Mucosa of stomach (tissue), 1 donor: ENCODE results near the gene LYRM4.

Experiments used
- H3K27me3 ChIP-seq: one replicate; pipeline ENCODE4 v1.7.0; 2013; ENCODE audit warnings: mild to moderate bottlenecking, low read length; ENCODE audit not compliant: control insufficient read depth, insufficient read depth
- H3K36me3 ChIP-seq: one replicate; pipeline ENCODE4 v1.7.0; 2013; ENCODE audit warnings: low read length; ENCODE audit not compliant: control insufficient read depth, insufficient read depth
- H3K4me1 ChIP-seq: one replicate; pipeline ENCODE4 v1.7.0; 2013; ENCODE audit warnings: mild to moderate bottlenecking, low read length; ENCODE audit not compliant: control insufficient read depth, insufficient read depth
- H3K4me3 ChIP-seq: one replicate; pipeline ENCODE4 v1.7.0; 2013; ENCODE audit warnings: low read length
- H3K9ac ChIP-seq: one replicate; pipeline ENCODE4 v1.7.0; 2013; ENCODE audit warnings: mild to moderate bottlenecking, low read length, moderate library complexity
- H3K9me3 ChIP-seq: one replicate; pipeline ENCODE4 v1.7.0; 2013; ENCODE audit warnings: mild to moderate bottlenecking, low read length, moderate library complexity; ENCODE audit not compliant: control insufficient read depth
- donor health status: Pancreatic carcinoma.

LYRM4 gene

DNA sequence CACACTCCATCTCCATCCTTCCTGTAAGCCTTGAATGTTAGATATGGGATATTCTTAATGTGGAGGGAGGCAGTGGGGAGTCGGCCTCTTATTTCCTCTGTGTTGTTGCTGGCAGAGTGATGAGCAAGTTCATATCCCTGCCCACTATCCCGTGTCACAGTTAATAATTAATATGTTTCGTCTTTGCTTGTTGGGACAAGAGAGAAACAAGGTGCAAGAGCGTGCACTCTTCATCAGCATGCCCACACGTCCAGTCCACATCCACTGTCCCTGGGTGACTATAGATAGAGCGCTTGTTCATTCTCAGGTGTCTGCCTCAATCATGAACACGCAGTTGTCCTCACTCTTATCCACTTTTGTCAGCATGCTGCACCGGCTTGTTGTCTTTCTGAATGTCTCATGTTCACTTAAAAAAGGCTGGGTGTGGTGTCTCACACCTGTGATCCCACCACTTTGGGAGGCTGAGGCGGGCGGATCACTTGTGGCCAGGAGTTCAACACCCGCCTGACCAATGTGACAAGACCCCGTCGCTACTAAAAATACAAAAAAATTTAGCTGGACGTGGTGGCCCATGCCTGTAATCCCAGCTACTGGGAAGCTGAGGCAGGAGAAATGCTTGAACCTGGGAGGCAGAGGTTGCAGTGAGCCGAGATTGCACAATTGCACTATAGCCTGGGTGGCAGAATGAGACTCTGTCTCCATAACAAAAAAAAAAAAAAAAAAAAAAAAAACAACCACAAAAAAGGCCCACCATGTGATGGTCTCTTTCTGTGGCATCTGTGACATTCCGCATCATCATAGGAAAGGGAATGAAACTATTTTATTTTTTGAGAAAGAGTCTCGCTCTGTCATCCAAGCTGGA lies 141.4 kb downstream of the LYRM4 start:
- H3K4me1 ChIP-seq = peaks cover 6% of the 10 kb centered on the region
- H3K9me3 ChIP-seq = no peaks in the 10 kb centered on the region
- H3K36me3 ChIP-seq = no peaks in the 10 kb centered on the region
- H3K27me3 ChIP-seq = no peaks in the 10 kb centered on the region
- no peak overlapping the region for H3K9ac ChIP-seq
- H3K4me3 ChIP-seq = no peak overlapping the region

- Histone ChIP-seq H3K36me3 (no peaks in the 10 kb centered on the region), H3K27me3 (no peaks in the 10 kb centered on the region), H3K9me3 (no peaks in the 10 kb centered on the region), H3K9ac (no peak overlapping the region), H3K4me1 (peaks cover 6% of the 10 kb centered on the region), H3K4me3 (no peak overlapping the region)
These were observed 144.3 kb downstream of the LYRM4 start for GRCh38 chr6:5116243-5116991.

- no peaks in the 10 kb centered on the region for H3K36me3 ChIP-seq
- H3K4me3 ChIP-seq = no peak overlapping the region
- H3K9ac ChIP-seq = no peak overlapping the region
These were observed 145.6 kb downstream of the LYRM4 start for GRCh38 chr6:5115168-5115567.

DNA sequence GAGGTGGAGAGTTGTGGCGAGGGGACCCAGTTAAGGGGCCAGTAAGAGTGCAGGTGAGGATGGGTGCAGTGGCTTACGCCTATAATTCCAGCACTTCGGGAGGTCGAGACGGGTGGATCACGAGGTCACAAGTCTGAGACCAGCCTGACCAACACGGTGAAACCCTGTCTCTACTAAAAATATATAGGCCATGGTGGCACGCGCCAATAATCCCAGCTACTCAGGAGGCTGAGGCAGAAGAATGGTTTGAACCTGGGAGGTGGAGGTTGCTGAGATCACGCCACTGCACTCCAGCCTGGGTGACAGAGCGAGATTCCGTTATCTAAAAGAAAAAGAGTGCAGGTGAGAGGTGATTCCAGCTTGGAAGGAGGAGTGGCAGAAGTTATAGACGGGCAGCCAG lies 147.7 kb downstream of the LYRM4 start:
- H3K9ac ChIP-seq = no peak overlapping the region
- no peak overlapping the region for H3K4me3 ChIP-seq
- no peaks in the 10 kb centered on the region for H3K36me3 ChIP-seq
- peaks cover 6% of the 10 kb centered on the region for H3K4me1 ChIP-seq
- no peaks in the 10 kb centered on the region for H3K27me3 ChIP-seq
- H3K9me3 ChIP-seq = no peaks in the 10 kb centered on the region

More at GRCh38 chr6:5115168-5115567, 145.6 kb downstream of the LYRM4 start:
- H3K27me3 ChIP-seq = no peaks in the 10 kb centered on the region
- no peaks in the 10 kb centered on the region for H3K9me3 ChIP-seq
- H3K4me1 ChIP-seq = peaks cover 6% of the 10 kb centered on the region

DNA sequence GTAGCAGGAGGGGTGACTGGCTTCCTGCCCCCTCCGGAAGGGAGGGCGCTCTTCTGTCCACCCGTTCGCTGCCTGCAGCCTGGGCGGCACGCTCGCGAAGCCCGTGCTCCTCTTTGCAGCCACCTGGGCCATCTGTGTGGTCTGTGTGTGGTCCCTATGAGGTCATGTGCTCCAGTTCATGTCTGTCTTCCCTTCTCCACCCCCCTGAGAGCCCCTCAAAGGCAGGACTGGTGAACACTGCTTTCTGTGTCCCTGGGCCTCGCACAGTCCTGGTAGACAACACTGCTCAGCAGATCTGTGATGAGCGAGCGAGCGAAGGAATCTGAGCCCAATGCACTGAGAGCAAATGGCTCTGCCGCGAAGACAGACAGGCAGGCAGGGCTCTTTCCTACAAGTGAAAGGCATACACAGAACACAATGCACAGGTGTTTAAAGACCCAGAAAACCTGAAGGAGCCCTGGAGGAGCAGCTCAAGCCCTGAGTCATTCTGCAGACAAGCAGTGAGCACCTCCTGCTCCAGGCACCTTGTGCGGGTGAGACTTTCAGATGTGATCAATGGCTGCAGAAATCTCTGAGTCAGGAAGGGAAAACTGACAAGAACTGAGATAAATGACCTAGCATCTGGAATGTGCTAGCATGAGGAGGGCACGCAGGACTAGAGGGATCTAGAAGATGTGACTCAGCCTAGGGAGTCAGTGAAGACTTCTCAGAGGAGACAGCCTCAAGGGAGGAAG lies 148.5 kb downstream of the LYRM4 start:
- H3K27me3 ChIP-seq = no peaks in the 10 kb centered on the region
- no peaks in the 10 kb centered on the region for H3K36me3 ChIP-seq
- no peak overlapping the region for H3K9ac ChIP-seq
- H3K9me3 ChIP-seq = no peaks in the 10 kb centered on the region
- H3K4me1 ChIP-seq = peaks cover 6% of the 10 kb centered on the region
- no peak overlapping the region for H3K4me3 ChIP-seq

DNA sequence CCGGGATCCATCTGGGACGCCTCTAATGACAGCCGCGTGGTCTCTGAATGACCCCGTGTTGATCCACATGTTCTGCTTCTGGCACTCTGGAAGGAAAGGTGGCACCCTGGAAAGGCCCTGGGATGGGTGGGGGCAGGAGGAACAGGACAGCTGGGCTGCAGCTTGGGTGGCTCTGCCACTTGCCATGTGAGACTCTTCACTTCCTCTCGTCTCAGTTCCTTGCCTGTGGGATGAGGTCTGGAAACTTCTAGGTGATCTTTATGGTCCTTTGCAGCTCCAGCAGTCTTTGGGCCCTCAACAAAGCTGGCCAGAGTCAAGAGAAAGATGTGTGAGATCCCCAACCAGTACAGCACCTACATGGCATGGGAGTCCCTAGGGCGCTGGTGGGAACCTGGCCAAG lies 149.1 kb downstream of the LYRM4 start:
- H3K36me3 ChIP-seq = no peaks in the 10 kb centered on the region
- peaks cover 6% of the 10 kb centered on the region for H3K4me1 ChIP-seq
- no peaks in the 10 kb centered on the region for H3K9me3 ChIP-seq
- H3K27me3 ChIP-seq = no peaks in the 10 kb centered on the region
- H3K4me3 ChIP-seq = no peak overlapping the region
- H3K9ac ChIP-seq = no peak overlapping the region

- peaks cover 2% of the 10 kb centered on the region for H3K4me1 ChIP-seq
- H3K36me3 ChIP-seq = no peaks in the 10 kb centered on the region
- H3K4me3 ChIP-seq = no peak overlapping the region
- H3K27me3 ChIP-seq = no peaks in the 10 kb centered on the region
- no peaks in the 10 kb centered on the region for H3K9me3 ChIP-seq
- H3K9ac ChIP-seq = no peak overlapping the region
These were observed 150.5 kb downstream of the LYRM4 start for GRCh38 chr6:5110246-5110645.

- H3K36me3 ChIP-seq = no peaks in the 10 kb centered on the region
- no peaks in the 10 kb centered on the region for H3K4me1 ChIP-seq
- no peaks in the 10 kb centered on the region for H3K9me3 ChIP-seq
- no peak overlapping the region for H3K4me3 ChIP-seq
- no peaks in the 10 kb centered on the region for H3K27me3 ChIP-seq
- H3K9ac ChIP-seq = no peak overlapping the region
These were observed 151.3 kb downstream of the LYRM4 start for GRCh38 chr6:5109436-5109835.

DNA sequence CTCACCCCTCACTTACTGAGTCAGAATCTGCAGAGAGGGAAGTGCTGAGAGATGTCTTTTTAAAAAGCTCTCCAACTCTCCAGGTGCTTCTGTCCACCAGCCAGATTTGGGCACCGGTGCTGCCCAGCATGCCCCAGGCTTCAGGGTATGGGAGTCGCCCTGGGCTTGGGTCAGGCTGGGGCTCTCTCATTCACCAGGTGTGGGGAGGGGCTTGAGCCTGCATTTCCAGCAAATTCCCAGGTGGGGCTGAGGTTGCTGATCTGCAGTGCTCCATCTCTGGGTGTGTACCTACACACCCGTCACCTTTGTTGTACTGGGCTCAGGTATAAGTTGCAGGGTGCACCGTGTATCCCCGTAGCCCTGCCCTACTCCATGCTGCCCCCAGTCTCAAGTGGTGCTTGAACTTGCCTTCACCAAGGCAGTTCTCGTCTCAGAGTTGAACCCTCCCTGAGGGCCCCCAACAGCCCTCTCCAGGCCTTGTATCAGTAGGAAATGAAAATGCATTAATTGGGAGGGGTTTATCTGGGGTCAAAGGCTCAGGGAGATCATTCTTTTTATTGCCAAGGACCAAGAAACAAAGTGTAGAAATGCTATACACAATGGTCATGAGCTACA lies 152.1 kb downstream of the LYRM4 start:
- Histone ChIP-seq H3K9me3 (no peaks in the 10 kb centered on the region), H3K4me3 (no peak overlapping the region), H3K4me1 (no peaks in the 10 kb centered on the region), H3K9ac (no peak overlapping the region), H3K36me3 (no peaks in the 10 kb centered on the region), H3K27me3 (no peaks in the 10 kb centered on the region)

DNA sequence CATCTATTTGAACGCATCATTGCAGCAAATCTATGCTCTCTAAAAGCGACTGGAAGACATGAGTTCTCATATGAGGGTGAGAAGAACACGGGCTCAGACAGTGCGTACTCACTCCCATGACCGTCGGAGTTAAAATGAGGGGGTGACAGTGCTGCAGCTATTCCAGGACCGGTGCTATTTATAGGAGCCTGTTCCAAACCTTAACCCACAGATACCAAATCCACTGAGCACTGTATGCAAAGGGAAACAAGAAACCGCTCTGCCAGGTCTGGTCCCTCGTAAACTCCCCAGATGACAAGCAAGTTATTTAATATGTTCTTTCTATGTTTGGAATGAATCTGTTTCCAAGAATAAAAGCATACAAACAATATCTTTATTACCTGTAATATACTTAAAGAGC lies 152.7 kb downstream of the LYRM4 start:
- Histone ChIP-seq H3K27me3 (no peaks in the 10 kb centered on the region), H3K4me3 (no peak overlapping the region), H3K9ac (no peak overlapping the region), H3K4me1 (no peaks in the 10 kb centered on the region), H3K9me3 (no peaks in the 10 kb centered on the region), H3K36me3 (no peaks in the 10 kb centered on the region)

GRCh38 chr6:5107341-5107740 lies 153.4 kb downstream of the LYRM4 start:
- Histone ChIP-seq H3K4me3 (no peak overlapping the region), H3K9ac (no peak overlapping the region), H3K9me3 (no peaks in the 10 kb centered on the region), H3K4me1 (no peaks in the 10 kb centered on the region), H3K27me3 (no peaks in the 10 kb centered on the region), H3K36me3 (no peaks in the 10 kb centered on the region)
